ENCODE results near the gene UNC119.

GRCh38 chr17:28515518-28515917 lies 36.9 kb downstream of the UNC119 start:
- TF ChIP-seq ZNF274 (IDR thresholded peaks at IDR 0.05; ENCODE audit: low read depth, low read length) (no peak), SUZ12 (IDR thresholded peaks at IDR 0.05; ENCODE audit: extremely low read depth, insufficient read depth, insufficient read length) (no peak), YY1 (IDR thresholded peaks at IDR 0.05; ENCODE audit: insufficient read depth, insufficient read length) (no peak)
